ENCODE data around the gene PCYT2.
A peak's percentile ranks its signal among the peaks of the same experiment; 100 is the strongest.

The PCYT2 gene

DNA sequence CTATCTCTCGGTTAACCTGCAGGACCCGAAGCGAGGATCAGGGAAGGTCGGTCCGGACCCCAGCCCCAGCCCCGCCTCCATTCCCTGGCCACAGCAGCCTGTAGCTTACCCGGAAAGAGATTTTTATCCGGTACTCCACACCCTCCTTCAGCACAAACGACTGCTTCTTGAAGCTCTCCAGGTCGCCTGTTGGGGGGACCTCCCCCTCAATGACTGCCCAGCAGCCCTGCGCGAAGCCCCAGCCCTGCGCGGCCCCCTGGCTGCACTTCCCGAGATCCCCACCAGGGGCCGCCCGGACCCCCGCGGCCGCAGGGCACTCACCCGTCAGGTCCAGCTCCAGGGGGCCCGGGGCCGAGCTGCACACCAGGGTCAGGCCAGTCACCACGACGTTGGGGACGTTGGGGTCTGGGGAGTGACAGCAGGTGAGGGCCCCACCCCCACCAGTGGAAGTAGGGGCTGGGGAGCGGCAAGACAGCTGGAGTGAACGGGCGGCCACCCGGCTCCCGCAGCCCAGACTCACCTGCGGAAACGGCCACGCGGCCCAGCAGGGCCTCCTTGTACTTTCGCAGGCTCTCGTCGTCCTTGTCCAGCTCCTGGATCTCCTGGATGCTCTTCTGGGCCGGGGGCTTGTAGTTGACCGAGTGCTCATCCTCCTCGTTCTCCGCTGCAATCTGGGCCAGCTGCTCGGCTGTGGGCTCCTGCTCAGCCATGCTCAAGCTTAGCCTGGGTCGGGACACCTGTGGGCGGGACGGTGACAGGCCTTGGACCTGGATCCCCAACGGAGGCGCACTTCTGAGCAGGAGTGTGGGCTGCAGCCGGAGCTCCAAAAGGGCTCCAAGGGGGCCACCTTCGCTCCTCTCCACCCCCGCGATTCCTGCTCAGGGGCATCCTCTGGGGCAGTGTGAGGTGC lies 41.7 kb downstream of the PCYT2 start:
- DNase-seq, result peak; percentile 46

DNA sequence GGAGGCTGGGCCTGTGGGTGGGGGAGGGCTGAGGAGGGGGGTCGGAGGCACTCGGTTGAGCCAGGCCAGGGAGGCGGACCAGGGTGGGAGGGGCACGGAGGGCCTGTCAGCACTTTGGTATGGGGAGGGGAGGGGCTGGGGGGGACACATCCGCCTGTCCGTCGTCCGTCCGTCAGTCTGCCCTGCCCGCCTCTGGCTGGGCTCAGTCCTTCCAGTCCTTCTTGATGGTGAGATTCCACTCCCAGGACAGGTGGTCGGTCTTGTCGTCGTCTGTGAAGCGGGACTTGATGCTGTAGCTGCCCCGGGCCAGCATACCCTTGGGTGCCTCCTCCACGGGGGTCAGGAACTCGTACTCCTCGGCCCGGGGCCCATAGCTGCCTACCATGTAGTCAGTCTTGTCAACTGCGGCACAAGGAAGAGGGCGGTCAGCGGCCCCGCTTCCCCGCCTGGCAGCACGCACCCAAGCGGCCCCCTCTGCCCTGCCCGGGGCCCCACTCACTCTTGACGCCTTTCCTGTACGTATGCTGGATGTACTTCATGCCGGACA lies 42.5 kb downstream of the PCYT2 start:
- DNase-seq, result no peak

DNA sequence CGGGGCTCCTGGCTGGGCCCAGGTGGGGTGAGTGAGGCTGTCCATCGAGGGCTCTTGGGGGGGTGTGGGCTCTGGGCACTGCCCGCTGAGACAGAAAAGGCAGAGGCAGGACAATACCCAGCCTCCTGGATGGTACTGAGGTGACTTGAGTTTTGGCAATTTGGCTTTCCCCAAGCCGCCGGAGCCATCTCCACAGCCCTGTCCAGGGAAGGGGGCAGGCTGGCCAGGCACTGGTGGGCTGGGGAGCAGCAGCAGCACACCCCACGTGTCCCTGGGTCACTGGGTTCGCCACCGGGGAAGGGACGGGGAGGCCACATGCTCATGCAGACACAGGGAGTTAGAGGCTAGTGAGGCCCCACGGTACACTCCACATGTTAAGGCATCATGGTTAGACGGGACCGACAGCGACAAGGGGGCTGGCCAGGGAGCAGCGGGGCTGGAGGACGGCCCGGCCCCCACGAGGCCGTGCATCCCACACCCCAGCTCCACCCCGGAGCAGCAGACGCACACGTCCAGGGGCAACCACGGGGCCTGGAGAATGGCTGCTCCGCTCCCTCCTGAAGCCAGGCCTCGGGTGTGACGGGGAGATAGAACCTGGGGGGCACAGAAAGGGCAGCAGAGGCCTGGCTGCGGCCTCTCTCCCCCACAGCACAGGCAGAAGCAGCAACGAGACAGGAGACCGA lies 43.1 kb downstream of the PCYT2 start:
- DNase-seq, result no peak

DNA sequence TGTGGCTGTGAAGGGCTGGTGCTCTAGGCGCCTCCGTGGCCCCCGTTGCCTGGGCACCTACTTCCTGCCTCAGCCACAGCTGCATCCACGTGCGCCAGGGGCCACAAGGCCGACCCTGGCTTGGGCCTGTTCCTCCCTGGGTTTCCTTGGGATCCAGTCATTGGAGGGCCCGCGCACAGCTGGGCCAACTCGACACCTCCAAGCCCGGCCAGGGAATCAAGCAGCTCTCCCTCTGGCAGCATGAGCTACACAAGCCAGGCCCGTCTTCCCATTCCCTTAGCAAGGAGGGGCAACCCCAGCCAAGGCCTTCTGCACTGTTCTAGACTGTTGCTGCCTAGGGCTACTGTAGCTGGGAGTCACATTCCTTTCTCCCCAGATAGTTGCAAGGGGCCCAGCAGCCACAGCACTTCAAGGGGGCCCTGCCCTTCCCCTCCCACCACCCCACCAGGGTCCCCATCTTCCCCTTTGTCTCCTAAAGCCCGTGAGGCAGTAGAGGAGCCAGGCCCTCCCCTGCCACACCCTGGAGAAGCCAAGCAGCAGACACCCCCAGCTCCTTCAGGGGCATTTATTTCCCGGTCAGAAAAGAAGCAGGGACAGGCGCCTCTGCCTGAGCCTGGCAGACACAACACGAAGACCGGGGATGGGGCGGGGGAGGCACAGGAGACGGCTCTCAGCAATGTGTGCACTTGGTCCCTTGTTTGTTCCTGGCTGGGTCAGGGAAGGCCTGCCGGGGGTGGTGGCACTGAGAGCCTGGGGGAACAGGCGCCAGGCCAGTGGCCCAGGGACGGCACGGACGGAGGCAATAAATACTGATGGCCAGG lies 43.8 kb downstream of the PCYT2 start:
- DNase-seq, result no peak

DNA sequence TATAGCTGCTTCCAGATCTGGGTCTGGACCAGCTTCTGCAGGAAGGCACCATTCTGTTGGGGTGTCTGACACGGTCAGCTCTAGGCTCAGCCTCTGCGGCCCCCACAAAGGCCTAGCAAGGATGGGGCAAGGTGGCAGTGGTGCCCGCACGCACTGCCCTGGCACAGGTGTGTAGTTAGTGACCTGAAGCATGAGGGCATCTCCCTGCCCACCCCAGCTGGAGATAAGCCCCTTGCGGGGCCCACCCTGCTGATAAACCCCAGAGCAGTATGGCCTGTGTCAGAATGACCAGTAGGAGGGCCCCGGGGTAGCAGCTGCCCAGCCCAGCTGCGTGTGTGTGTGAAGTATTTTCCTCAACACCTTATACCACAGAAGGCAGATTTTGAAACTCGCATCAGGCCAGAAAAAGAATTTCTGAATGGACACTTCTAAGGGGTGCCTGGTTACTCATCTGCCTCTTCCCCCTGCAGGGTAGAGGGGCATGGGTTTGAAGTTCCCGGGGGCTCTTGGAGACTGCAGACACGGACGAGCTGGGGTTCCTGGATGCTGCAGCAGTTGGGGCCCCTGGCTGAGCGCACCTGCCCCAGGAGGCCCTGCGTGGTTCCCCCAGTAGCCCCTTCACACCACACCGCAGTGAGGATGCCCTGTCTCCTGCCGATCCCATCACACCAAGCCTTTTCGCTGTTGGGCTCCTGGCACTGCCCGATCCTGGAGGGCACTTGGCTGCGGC lies 44.6 kb downstream of the PCYT2 start:
- peak; percentile 27 for DNase-seq

DNA sequence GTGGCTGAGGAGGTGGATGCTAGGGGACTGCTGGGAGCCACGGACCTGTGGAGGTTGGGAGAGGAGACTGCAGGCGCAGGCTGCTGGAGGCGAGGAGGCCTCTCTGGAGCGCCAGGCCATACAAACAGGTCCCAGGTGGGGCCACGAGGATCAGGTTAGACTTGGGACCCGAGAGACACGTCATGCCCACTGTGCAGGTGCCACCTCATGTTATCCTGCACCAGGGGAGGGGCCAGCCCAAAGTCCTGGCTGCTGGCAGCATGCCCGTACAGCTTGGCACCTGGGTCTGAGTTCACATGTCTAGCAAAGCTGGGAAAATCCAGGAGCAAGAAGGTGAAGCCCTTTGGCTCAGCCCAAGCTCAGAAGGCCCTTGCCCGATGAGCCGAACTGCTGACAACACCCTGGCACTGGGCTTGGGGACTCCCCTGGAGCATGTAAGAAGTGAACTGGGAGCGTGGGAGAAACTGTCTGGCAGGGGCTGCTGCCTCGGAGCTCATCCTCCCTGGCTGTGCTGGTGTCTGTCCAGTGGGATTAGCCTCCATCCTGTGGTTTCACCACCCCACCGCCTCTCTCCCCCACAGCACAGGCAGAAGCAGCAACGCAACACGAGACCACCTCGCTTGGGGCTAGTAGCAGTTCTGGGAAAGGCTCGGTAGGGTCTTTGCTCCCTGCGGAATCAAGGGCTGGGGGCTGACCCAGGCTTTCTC lies 45.3 kb downstream of the PCYT2 start:
- DNase-seq, result no peak

DNA sequence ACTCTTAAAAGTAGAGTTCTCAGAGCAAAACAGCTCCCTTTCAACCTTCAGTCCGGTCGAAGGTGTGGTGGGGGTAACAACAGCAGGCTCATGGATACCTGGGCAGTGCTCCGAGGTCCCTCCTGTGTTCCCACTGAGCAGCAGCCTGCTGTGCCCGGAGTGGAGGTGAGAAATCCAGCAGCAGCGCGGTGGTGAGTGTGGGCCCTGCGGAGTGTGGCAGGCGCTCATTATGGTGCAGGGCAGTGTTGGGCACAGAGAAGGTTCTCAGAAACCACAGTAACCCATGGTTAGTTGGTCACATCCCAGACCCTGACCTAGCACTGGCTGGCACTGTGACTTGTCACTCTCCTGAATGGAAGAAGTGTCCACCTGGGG lies 45.9 kb downstream of the PCYT2 start:
- no peak for DNase-seq

DNA sequence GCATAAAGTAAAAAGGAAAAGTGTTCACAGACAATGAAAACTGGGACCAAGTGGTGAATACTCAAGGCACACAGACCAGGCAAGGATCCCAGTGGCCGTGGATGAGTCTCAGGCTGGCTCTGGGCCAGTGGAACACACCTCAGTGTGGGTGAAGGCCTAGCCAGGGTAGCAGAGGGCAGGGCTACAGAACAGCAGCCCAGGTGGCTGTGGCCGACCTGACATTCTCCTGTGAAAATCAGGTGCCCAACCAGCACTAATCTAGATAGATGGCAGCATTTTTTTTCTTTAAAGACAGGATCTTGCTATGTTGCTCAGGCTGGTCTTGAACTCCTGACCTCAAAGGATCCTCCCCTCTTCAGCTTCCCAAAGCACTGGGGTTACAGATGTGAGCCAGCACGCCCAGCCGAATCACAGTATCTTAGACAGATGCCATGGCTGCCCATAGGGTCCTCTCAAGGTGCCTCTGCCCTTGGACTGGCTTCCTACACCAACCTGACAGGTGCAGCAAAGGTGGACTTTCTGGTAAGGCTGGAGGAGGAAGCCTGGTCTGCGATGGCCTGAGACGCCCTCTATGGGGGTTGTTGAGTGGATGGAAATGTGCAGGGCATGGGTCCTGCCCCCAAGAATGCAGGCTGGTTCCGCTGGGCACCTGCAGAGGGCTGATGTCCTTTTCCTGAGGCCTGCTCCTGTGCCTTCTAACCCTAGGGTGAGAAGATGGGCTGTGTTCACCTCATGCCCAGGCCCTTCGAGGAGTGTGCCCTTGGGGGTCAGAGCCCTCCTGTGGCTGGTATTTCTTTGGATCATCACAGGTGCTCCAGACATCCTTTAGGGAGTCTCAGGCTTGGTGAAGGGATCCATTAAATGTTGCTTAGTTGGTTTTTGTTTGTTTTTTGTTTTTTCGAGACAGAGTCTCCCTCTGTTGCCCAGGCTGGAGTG lies 47.1 kb downstream of the PCYT2 start:
- DNase-seq, result no peak

DNA sequence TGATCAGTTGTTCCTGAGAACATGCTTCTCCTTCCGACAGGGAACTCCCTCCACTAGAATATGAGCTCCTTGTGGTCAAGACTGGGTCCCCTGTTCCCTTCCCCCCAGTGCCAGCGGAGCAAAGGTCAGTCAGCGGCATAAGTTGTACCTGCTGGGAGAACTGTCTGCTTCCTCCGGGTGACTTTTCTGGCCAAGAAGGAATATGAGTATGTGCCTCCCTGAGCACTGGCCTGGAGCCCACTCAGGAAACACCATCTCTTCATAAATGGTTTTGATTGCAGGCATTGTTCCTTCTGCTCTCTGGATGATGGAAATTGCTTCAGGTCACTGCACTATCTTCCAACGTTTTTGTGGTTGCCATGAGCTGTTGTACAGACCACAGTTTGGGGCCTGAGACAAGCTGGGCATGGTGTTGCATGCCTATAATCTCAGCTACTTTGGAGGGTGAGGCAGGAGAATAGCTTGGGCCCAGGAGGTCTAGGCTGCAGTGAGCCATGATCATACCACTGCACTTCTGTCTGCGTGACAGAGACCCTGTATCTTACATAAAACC lies 48.0 kb downstream of the PCYT2 start:
- DNase-seq, result no peak

DNA sequence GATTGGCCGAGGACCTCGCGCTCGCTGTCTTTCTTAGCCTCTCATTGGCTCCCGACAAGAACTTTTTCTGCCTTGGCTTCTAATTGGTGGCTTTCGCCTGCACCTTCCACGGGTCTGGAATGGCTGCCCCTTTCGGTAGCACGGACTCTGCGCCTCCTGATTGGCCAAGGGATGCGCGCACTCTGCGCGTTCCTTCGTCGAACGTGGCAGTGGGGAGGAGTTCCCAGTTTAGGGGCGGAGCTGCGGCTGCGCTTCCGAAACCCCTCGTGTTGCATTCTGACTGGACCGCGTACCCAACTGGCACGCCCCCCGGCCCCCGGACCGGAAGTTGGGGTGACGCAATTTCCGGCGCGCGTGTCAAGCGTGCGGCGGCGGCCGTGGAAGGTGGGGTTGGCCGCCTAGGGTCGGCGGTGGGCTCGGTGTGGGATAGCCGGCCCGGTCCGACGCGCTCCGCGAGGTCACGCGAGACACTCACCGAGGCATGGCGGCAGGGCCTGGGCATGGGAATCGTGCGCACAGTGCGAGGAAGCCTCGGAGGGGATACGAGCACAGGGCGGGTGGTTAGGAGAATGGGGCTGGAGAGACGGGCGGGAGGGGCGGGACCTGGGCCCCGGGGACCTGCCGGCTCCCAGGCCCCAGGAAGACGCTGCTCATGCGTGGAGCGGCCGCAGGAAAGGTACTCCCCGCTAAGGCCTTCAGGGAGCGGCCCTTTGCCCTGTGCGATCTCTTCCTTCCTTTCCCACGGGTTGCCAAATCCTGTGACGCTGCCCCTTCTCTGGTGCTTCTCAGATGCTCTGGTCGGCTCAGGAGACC lies 50.2 kb downstream of the PCYT2 start:
- DNase-seq, result peak; percentile 99

DNA sequence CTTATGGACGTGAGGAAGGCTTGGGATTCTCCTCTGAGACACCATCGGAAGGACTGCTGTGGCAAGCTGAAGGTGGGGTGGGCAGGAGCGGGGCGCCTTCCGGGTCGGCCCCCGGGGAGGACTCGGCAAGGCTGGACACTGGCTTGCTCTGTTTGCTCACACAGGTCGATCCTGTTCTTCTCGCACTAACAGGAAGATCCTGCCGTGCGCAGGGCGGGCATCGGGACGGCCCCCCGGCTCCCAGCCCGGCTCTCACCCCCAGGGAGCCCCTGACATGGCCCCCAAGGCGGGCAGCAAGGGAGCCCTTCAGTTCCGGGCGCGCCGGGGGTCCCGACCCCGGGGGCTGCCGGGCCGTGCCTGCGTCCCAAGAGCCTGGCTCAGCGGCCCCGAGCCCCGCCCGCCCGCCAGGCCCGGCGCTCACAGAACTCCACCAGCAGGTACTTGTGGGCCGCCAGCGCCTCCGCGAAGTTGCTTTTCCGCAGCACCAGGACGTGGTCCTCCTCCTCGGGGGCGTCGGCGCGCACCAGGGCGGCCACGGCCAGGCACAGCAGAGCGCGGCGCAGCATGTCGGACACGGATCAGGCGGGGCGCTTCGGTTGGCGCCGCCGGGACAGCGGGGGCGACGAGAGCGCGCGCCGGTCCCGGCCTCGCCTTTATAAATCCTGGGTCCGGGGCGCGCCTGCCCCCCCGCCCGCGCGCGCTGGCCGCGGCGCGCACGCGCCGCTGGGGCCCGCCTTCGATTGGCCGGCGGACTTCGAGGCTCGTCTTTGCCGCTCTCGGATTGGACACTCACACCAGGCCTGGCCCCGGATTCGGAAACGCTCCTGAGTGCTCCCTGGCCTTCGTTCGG lies 51.1 kb downstream of the PCYT2 start, which contains the start of gene P4HB:
Gene P4HB (minus strand): TSS at position 630 of the 850 bp plus-strand sequence. CDS start 64 bp downstream, at position 566.
- no peak for DNase-seq

DNA sequence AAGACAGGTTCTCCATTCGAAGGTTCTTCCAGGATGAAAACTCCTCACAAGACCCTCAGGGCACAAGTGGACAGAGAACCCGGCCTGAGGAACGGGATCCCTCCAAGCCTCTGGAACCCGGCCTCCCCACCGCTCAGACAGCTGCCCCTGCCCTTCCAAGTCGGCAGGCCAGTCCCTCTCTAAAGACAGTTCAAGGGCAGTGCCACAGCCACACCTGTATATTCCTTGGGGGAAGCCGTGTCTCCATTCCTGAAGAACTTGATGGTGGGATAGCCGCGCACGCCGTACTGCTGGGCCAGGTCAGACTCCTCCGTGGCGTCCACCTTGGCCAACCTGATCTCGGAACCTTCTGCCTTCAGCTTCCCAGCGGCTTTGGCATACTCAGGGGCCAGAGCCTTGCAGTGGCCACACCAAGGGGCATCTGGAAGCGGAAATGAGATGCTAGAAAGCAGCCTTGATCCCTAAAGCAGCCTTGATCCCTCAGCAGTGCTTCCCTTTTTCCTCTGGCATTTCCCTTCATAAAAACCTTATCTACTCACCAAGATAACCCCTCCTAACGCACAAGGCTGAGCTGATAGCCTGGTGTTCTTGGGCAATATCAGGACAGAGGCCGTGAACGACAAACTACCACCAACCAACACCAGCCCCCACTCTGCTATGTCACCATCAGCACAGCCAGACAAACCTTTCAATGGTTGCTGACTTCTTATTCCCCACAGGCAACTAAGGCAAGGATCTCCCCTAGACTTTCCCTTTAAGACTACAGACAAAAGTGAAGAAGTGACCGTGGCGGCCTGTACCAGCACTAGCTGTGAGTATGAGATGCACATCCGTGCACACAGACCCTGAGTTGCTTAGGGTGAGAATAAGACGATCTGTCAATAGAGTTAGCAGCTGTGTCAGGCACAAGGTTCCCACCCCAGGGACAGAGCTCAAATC lies 52.0 kb downstream of the PCYT2 start:
- no peak for DNase-seq

DNA sequence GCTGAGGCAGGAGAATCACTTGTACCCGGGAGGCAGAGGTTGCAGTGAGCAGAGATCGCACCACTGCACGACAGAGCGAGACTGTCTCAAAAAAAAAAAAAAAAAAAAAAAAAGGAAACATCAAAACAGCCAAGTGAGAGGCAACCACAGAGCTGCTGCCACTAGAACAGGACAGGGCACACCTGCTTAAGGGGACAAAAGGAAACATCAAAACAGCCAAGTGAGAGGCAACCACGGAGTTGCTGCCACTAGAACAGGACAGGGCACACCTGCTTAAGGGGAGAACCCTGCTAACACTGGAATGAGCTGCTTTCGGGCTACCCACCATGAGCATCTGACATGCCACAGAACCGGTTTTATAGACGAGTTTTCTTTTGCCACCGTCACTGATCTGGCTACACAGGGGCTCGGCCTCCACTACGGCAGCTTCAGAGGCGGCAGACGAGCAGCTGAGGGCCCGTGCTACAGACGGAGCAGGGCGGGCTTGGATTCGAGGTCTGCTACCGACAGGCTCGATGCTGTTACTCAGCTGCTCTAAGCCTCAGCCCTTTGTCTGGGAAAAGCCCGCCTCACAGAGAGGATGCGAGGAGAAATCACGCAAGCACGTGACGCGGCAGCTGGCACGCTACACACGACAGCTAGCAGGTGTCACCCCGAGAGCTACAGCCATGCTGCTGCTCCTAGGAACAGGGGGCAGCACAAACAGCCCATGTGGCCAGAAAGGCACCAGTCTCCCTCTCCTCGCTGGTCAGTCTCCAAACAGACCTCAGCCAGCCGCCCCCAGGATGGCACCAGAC lies 52.8 kb downstream of the PCYT2 start:
- DNase-seq, result no peak

DNA sequence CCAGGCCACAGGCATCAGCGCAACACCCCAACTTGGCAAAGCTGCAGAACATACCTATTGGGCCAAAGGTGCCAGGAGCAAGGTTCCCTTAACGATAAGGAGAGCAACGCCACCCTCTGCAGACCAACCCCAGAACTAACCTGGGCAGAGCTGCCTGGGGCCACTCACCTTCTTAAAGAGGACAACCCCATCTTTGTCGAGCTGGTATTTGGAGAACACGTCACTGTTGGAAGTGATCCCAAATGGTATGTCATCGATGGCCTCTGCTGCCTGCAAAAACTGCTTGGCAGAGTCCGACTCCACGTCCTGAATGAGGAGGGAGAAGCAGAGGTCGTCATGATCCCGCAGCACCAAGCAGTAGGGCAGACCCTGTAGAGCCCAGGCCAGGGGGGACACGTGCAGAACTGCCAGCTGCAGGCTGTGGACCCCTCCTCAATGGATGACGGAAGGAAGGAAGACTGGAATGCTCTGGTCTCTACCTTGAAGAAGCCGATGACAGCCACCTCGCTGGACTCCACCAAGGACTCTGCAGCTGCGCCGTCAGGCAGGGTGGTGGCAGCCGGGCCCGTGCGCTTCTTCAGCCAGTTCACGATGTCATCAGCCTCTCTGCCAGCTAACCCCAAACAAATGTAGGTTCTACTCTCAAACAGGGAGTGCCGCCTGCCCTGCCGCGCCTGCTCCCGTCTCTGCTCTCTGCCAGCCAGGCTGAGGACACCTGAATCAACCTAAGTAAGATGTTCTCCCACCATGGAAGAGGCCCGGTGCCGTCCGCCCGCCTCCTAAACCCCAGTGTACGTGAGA lies 56.0 kb downstream of the PCYT2 start:
- no peak for DNase-seq

DNA sequence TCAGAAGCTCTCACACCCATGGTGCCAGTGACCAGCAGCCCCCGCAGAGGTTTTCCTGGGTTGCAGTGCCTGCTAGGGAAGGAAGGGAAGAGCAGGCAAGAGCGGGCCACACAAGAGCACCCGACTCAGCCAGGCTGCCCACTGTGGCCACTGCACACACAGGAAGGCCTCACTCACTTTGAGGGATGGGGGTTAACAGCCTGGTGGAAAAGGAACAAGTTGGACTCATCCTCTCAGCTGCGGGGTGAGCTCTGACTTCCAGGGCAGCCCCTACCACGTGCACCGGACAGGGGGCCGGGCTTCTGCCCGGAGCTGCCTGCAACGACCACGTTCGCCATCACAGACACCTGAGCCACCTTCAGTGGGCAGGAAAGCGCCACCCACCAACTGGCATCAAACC lies 59.0 kb downstream of the PCYT2 start:
- DNase-seq, result no peak

Measured in activated CD8-positive, alpha-beta memory T cell treated with anti-CD3 and anti-CD28 coated beads, Interleukin-2, amount 50 U/mL, for 4 hours (primary cell).